Kidney (tissue), 14 donors: ENCODE measurements around the gene KRT1. TPM values are rescaled to one million over a fixed set of nuclear protein-coding genes. Genes with fewer than 3 reads are reported as not detected.

ENCODE experiments used
- DNase-seq, 5 donors: peaks; one replicate each; pipeline ENCODE4 v3.0.0-alpha.2; 2013 to 2020
- FAIRE-seq: peaks from 2 replicates; lab custom pipeline; 2012; peaks lifted over from hg19 to GRCh38; lab: Jason Lieb, UNC
- H3K27ac ChIP-seq, 2 donors: one replicate each; pipeline ENCODE4 v1.7.0; 2013; ENCODE audit warnings: low read depth in 2 of 2, low read length in 2 of 2, inconsistent platforms in 1 of 2
- H3K27me3 ChIP-seq: one replicate; pipeline ENCODE4 v1.7.1; 2013; ENCODE audit warnings: low read length, inconsistent platforms; ENCODE audit not compliant: control insufficient read depth, insufficient read depth
- H3K36me3 ChIP-seq, 3 donors: one replicate each; pipeline versions ENCODE4 v1.7.0 to v1.7.1; 2013; ENCODE audit warnings: low read length in 3 of 3, control low read depth in 1 of 3, inconsistent platforms in 1 of 3; ENCODE audit not compliant: insufficient read depth in 3 of 3, control insufficient read depth in 2 of 3
- H3K4me1 ChIP-seq, 3 donors: one replicate each; pipeline versions ENCODE4 v1.7.0 to v1.7.1; 2013; ENCODE audit warnings: low read length in 3 of 3, inconsistent platforms in 1 of 3, low read depth in 1 of 3; ENCODE audit not compliant: control insufficient read depth in 2 of 3, insufficient read depth in 2 of 3
- H3K4me3 ChIP-seq, 3 donors: one replicate each; pipeline versions ENCODE4 v1.7.0 to v1.8.1; 2013; ENCODE audit warnings: low read length in 3 of 3, control low read depth in 1 of 3, inconsistent platforms in 1 of 3
- H3K9ac ChIP-seq, 3 donors: one replicate each; pipeline versions ENCODE4 v1.7.0 to v1.7.1; 2013; ENCODE audit warnings: low read length in 3 of 3, control low read depth in 1 of 3, inconsistent platforms in 1 of 3
- H3K9me3 ChIP-seq, 3 donors: one replicate each; pipeline versions ENCODE4 v1.7.0 to v1.7.1; 2013; ENCODE audit warnings: low read length in 3 of 3, control low read depth in 1 of 3, inconsistent platforms in 1 of 3; ENCODE audit not compliant: control insufficient read depth in 2 of 3, insufficient read depth in 1 of 3
- CTCF ChIP-seq: IDR thresholded peaks from 3 replicates; pipeline ENCODE4 v1.5.1; 2012; ENCODE audit warnings: mild to moderate bottlenecking, moderate library complexity, borderline replicate concordance; ENCODE audit not compliant: insufficient read depth; ENCODE audit errors: extremely low read depth
- intact Hi-C: fragments of 100-400 bp; cut with DNase I; formaldehyde crosslinking; loops from one replicate; pipeline ENCODE4 v1.11.1; 2022
- polyA plus RNA-seq: library from polyadenylated mRNA; stranded (reverse); fragments of 350-450 nt; fragmentation: Illumina TruSeq; extraction: RNeasy Lipid Tissue Mini Kit (QIAGEN cat#74804); gene quantifications from one replicate; pipeline ENCODE4 v1.2.3, GENCODE V29; 2014; ENCODE audit warnings: low read depth, low replicate concordance; ENCODE audit not compliant: insufficient read depth
- total RNA-seq: library from RNA; stranded (reverse); fragmentation: NEBNext Ultra II Directional; extraction: Animal tissue kit (Norgen Biotek cat#: 25700); gene quantifications from one replicate; pipeline ENCODE4 v1.2.1, GENCODE V29; 2021
- donor health status: control.
- donor health status: control.
- donor health status: control.
- donor health status: control.
- donor health status: control.
- donor health status: DM: yes; HTN: yes; CAD: no.
- donor health status: Normal renal cell carcinoma (clear cell type).

KRT1 gene
- total and polyA plus RNA-seq, 2 donors from 2014 or later, result not detected

- H3K27me3 ChIP-seq, result peaks cover 3% of the 10 kb centered on the region
- no peaks in the 10 kb centered on the region for H3K36me3 ChIP-seq
- H3K4me1 ChIP-seq, result no peaks in the 10 kb centered on the region
- DNase-seq (no peak), FAIRE-seq (no peak)
- no peak overlapping the region for H3K27ac ChIP-seq
- no peak for TF ChIP-seq CTCF
- intact Hi-C loops, result no loop called here
- H3K9ac ChIP-seq, result no peak overlapping the region
- H3K4me3 ChIP-seq, result no peak overlapping the region
- no peaks in the 10 kb centered on the region for H3K9me3 ChIP-seq
Measured at GRCh38 chr12:52697058-52697582, 16.9 kb upstream of the KRT1 start.

- H3K36me3 ChIP-seq, result no peaks in the 10 kb centered on the region
- H3K4me3 ChIP-seq, result no peak overlapping the region
- no peak for TF ChIP-seq CTCF
- H3K27me3 ChIP-seq, result peaks cover 3% of the 10 kb centered on the region
- intact Hi-C loops, result no loop called here
- H3K4me1 ChIP-seq, result no peaks in the 10 kb centered on the region
- H3K27ac ChIP-seq, result no peak overlapping the region
- FAIRE-seq, result no peak
- no peak overlapping the region for H3K9ac ChIP-seq
- H3K9me3 ChIP-seq, result no peaks in the 10 kb centered on the region
- DNase-seq, result no peak
Measured at GRCh38 chr12:52696588-52696987, 16.4 kb upstream of the KRT1 start.

GRCh38 chr12:52695039-52695438, 14.8 kb upstream of the KRT1 start:
- Histone ChIP-seq H3K9me3 (no peaks in the 10 kb centered on the region), H3K36me3 (no peaks in the 10 kb centered on the region), H3K4me3 (no peak overlapping the region), H3K27ac (no peak overlapping the region), H3K9ac (no peak overlapping the region), H3K27me3 (peaks cover 3% of the 10 kb centered on the region), H3K4me1 (peaks cover 0 to 3% (median 0%) of the 10 kb centered on the region in 3 donors)
- DNase-seq, result no peak
- intact Hi-C loops, result no loop called here
- no peak for TF ChIP-seq CTCF
- no peak for FAIRE-seq

GRCh38 chr12:52694151-52694550, 13.9 kb upstream of the KRT1 start:
- intact Hi-C loops, result no loop called here
- H3K9me3 ChIP-seq, result no peaks in the 10 kb centered on the region
- FAIRE-seq (no peak), DNase-seq (no peak)
- no peak overlapping the region for H3K9ac ChIP-seq
- peaks cover 0 to 3% (median 0%) of the 10 kb centered on the region in 3 donors for H3K4me1 ChIP-seq
- H3K36me3 ChIP-seq, result no peaks in the 10 kb centered on the region
- H3K27ac ChIP-seq, result no peak overlapping the region
- no peak overlapping the region for H3K4me3 ChIP-seq
- TF ChIP-seq CTCF, result no peak
- peaks cover 3% of the 10 kb centered on the region for H3K27me3 ChIP-seq
